ENCODE data around the gene RPS6KA3.
"Not testable (repeated sequence)": the region's sequence is repeated elsewhere in the genome, so short reads cannot be mapped to it uniquely, and the experiment has no call there.

The RPS6KA3 gene

DNA sequence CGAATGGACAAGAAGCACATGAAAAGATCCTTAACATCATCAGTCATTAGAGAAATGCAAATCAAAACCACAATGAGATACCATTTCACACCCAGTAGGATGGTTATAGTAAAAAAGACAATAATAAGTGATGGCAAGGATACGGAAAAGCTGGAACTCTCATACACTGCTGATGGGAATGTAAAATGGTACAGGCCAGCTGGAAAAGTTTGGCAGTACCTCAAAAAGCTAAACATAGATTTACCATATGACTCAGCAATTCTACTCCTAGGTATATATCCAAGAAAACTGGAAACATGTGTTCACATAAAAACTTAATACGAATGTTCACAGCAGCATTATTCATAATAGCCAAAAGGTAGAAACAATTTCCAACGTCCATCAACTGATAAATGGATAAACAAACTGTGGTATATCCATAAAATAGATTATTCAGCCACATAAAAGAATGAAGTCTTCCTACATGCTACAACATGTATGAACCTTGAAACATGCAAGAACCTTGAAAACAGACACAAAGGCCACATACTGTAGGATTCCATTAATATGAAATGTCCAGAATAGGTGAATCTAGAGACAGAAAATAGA lies 11.9 kb downstream of the RPS6KA3 start:
- H3K4me3 ChIP-seq (ENCODE audit: severe bottlenecking), result no peak overlapping the region
- no peak overlapping the region for H3K27ac ChIP-seq (ENCODE audit: poor library complexity, severe bottlenecking)
- ATAC-seq (ENCODE audit: low read depth) (no peak), DNase-seq (ENCODE audit: low spot score) (no peak)
- H3K36me3 ChIP-seq (ENCODE audit: low read depth), result no peaks in the 10 kb centered on the region
- no peaks in the 10 kb centered on the region for H3K27me3 ChIP-seq (ENCODE audit: insufficient read depth, poor library complexity, severe bottlenecking)
- H3K9me3 ChIP-seq (ENCODE audit: severe bottlenecking), result no peaks in the 10 kb centered on the region
- no peaks in the 10 kb centered on the region for H3K4me1 ChIP-seq (ENCODE audit: insufficient read depth, poor library complexity, severe bottlenecking)
- TF ChIP-seq, protein P1, sequence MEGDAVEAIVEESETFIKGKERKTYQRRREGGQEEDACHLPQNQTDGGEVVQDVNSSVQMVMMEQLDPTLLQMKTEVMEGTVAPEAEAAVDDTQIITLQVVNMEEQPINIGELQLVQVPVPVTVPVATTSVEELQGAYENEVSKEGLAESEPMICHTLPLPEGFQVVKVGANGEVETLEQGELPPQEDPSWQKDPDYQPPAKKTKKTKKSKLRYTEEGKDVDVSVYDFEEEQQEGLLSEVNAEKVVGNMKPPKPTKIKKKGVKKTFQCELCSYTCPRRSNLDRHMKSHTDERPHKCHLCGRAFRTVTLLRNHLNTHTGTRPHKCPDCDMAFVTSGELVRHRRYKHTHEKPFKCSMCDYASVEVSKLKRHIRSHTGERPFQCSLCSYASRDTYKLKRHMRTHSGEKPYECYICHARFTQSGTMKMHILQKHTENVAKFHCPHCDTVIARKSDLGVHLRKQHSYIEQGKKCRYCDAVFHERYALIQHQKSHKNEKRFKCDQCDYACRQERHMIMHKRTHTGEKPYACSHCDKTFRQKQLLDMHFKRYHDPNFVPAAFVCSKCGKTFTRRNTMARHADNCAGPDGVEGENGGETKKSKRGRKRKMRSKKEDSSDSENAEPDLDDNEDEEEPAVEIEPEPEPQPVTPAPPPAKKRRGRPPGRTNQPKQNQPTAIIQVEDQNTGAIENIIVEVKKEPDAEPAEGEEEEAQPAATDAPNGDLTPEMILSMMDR (IDR thresholded peaks at IDR 0.05; ENCODE audit: poor library complexity, severe bottlenecking), result no peak

DNA sequence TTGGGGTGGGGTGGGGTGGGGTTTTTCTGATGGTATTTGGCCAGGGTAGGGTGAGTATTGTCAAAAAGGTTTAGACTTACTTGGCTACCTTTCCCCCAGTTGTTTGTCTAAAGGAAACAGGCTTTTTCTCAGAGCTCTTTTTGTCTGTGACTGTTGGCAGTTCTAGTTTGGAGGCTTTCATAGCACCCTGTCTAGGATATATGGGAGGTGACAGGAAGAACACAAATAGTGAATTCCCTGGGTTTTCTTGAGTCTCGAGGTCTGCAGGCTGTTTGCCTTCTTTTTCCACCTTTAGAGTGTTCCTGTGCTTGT lies 13.5 kb downstream of the RPS6KA3 start:
- TF ChIP-seq, protein P1 (IDR thresholded peaks at IDR 0.05; ENCODE audit: poor library complexity, severe bottlenecking), result peak; percentile 33
- no peak for DNase-seq (ENCODE audit: low spot score)
- H3K9me3 ChIP-seq (ENCODE audit: severe bottlenecking), result no peaks in the 10 kb centered on the region
- no peak overlapping the region for H3K4me3 ChIP-seq (ENCODE audit: severe bottlenecking)
- H3K27me3 ChIP-seq (ENCODE audit: insufficient read depth, poor library complexity, severe bottlenecking), result no peaks in the 10 kb centered on the region
- H3K4me1 ChIP-seq (ENCODE audit: insufficient read depth, poor library complexity, severe bottlenecking), result no peaks in the 10 kb centered on the region
- no peak overlapping the region for H3K27ac ChIP-seq (ENCODE audit: poor library complexity, severe bottlenecking)
- H3K36me3 ChIP-seq (ENCODE audit: low read depth), result no peaks in the 10 kb centered on the region
- no peak for ATAC-seq (ENCODE audit: low read depth)

DNA sequence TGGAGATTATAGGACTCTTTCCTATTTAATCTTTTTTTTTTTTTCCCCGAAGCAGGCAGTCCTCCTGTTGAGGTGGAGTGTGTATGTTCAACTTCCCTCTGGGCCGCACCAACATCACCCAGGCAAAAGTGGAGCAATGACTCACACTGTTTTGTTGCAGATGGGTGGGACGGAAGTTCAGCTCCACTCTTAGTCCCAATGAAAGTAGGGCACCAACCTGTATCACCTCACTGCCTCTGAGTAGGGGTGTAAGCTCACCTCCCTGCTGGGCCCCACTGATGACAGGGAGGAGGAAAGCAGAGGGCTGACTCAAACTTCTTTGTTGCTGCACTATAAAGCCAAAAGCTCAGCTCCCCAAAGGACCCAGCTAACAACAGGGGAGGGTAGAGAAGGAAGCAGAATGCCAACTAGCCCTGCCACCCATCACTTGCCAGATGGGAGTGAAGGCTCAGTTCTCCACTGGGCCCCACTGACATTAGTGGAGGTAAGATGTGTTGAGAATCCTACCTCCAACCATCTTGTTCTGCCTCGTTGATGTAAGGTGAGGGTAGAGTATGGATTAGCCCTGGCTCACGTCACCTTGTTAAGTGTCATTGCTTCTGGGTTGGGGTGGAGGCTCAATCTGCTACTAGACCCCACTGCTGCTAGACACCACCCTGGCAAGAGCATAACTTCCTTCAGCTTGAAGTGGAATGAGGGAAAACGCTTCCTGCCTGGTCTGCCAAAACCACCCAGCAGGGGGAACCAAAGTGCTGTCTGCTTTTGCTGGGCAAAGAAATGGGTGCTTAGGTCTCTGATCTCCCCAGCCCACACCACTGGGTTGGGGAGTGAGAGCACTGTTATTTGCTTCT lies 14.1 kb downstream of the RPS6KA3 start:
- Histone ChIP-seq H3K36me3 (ENCODE audit: low read depth) (no peaks in the 10 kb centered on the region), H3K4me3 (ENCODE audit: severe bottlenecking) (no peak overlapping the region), H3K27me3 (ENCODE audit: insufficient read depth, poor library complexity, severe bottlenecking) (no peaks in the 10 kb centered on the region), H3K9me3 (ENCODE audit: severe bottlenecking) (no peaks in the 10 kb centered on the region), H3K4me1 (ENCODE audit: insufficient read depth, poor library complexity, severe bottlenecking) (no peaks in the 10 kb centered on the region), H3K27ac (ENCODE audit: poor library complexity, severe bottlenecking) (no peak overlapping the region)
- ATAC-seq (ENCODE audit: low read depth) (peak; percentile 48; the same call in 1 of the 3 replicates), DNase-seq (ENCODE audit: low spot score) (no peak)
- TF ChIP-seq, protein P1 (IDR thresholded peaks at IDR 0.05; ENCODE audit: poor library complexity, severe bottlenecking), result peak; percentile 60

DNA sequence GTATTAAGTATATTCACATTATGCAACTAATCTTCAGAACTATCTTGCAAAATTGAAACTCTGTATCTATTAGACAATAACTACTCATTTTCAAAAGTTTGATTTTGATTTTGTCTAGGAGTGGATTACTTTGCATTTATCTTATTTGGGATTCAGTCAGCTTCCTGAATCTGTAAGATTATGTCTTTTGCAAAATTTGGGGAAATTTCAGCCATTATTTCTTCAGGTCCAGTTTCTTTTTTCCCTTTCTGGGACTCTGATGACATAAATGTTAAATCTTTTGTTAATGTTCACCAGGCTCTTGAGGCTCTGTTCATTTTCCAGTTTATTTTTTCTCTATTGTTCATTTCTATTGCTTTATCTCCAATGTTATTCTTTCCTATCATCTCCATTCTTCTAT lies 15.0 kb downstream of the RPS6KA3 start:
- Histone ChIP-seq H3K27ac (ENCODE audit: poor library complexity, severe bottlenecking) (no peak overlapping the region), H3K4me1 (ENCODE audit: insufficient read depth, poor library complexity, severe bottlenecking) (no peaks in the 10 kb centered on the region), H3K36me3 (ENCODE audit: low read depth) (no peaks in the 10 kb centered on the region), H3K4me3 (ENCODE audit: severe bottlenecking) (no peak overlapping the region), H3K9me3 (ENCODE audit: severe bottlenecking) (no peaks in the 10 kb centered on the region), H3K27me3 (ENCODE audit: insufficient read depth, poor library complexity, severe bottlenecking) (no peaks in the 10 kb centered on the region)
- ATAC-seq (ENCODE audit: low read depth), result no peak
- no peak for DNase-seq (ENCODE audit: low spot score)
- TF ChIP-seq, protein P1 (IDR thresholded peaks at IDR 0.05; ENCODE audit: poor library complexity, severe bottlenecking), result no peak

DNA sequence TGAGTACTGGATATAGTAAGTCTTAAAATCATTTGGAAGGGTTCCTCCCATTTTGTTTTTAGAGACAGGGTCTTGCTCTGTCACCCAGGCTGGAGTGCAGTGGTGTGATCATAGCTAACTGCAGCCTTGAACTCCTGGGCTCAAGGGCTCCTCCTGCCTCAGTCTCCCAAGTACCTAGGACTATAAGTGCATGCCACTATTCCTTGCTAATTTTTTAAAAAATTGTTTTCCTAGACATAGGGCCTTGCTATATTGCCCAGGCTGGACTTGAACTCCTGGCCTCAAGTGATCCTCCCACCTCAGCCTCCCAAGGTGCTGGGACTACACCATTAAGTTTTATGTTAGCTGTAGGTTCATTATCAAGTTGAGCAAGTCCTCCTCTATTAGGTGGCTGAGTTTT lies 16.6 kb downstream of the RPS6KA3 start:
- ATAC-seq (ENCODE audit: low read depth); H3K36me3 ChIP-seq (ENCODE audit: low read depth); DNase-seq (ENCODE audit: low spot score); H3K27me3 ChIP-seq (ENCODE audit: insufficient read depth, poor library complexity, severe bottlenecking); H3K4me3 ChIP-seq (ENCODE audit: severe bottlenecking); H3K27ac ChIP-seq (ENCODE audit: poor library complexity, severe bottlenecking); H3K4me1 ChIP-seq (ENCODE audit: insufficient read depth, poor library complexity, severe bottlenecking); H3K9me3 ChIP-seq (ENCODE audit: severe bottlenecking): not testable (repeated sequence)
